Activated T-cell treated with anti-CD3 and anti-CD28 coated beads, Interleukin-2, amount 50 U/mL, for 24 hours (primary cell): ENCODE results near the gene SRPK2.
"Not testable (repeated sequence)": the region's sequence is repeated elsewhere in the genome, so short reads cannot be mapped to it uniquely, and the experiment has no call there.

Experiments
- DNase-seq: peaks from one replicate; pipeline ENCODE4 v3.0.0-alpha.2; 2020
- H3K27ac Mint-ChIP-seq: 2 replicates; pipeline ENCODE4 v1.8.0; 2020; ENCODE audit warnings: mild to moderate bottlenecking, mixed read lengths
- H3K27me3 Mint-ChIP-seq: 2 replicates; pipeline ENCODE4 v1.8.0; 2020; ENCODE audit warnings: mixed read lengths
- H3K36me3 Mint-ChIP-seq: 2 replicates; pipeline ENCODE4 v1.8.0; 2020; ENCODE audit warnings: low read depth, mixed read lengths
- H3K4me1 Mint-ChIP-seq: 2 replicates; pipeline ENCODE4 v1.8.0; 2020; ENCODE audit warnings: low read depth, mixed read lengths
- H3K4me3 Mint-ChIP-seq: 2 replicates; pipeline ENCODE4 v1.8.0; 2020; ENCODE audit warnings: mild to moderate bottlenecking, moderate library complexity, mixed read lengths
- H3K9me3 Mint-ChIP-seq: 2 replicates; pipeline ENCODE4 v1.8.0; 2020; ENCODE audit warnings: mixed read lengths

Gene SRPK2

GRCh38 chr7:105284014-105284413 is 104.7 kb downstream of the SRPK2 start:
- Mint-ChIP-seq H3K36me3 (peaks cover 2% of the 10 kb centered on the region), H3K4me3 (no peak overlapping the region), H3K27me3 (no peaks in the 10 kb centered on the region), H3K27ac (no peak overlapping the region), H3K4me1 (peaks cover 40% of the 10 kb centered on the region), H3K9me3 (no peaks in the 10 kb centered on the region)
- no peak for DNase-seq

- DNase-seq: no peak
- H3K27ac Mint-ChIP-seq: no peak overlapping the region
- H3K4me1 Mint-ChIP-seq: peaks cover 43% of the 10 kb centered on the region
- peaks cover 7% of the 10 kb centered on the region for H3K36me3 Mint-ChIP-seq
- no peaks in the 10 kb centered on the region for H3K27me3 Mint-ChIP-seq
- H3K4me3 Mint-ChIP-seq: no peak overlapping the region
- no peaks in the 10 kb centered on the region for H3K9me3 Mint-ChIP-seq
Observed at GRCh38 chr7:105281966-105282365, 106.8 kb downstream of the SRPK2 start.

DNA sequence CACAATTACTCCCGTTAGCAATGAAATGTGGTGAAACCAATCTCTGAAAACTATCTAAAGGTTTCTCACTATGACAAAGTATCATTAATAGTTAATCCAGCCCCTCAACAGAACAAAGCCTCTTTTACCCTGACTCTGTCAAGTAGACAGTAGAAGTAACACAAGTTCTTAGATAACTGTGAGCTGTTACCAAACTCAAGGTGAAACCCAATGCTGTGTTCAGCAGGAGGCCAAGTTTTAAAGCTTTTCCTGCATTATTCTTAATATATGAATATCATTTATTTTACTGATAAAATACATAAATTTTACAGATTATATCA is 109.1 kb downstream of the SRPK2 start:
- no peak overlapping the region for H3K27ac Mint-ChIP-seq
- no peak overlapping the region for H3K4me3 Mint-ChIP-seq
- no peak for DNase-seq
- H3K27me3 Mint-ChIP-seq: no peaks in the 10 kb centered on the region
- peaks cover 45% of the 10 kb centered on the region for H3K4me1 Mint-ChIP-seq
- H3K9me3 Mint-ChIP-seq: no peaks in the 10 kb centered on the region
- peaks cover 8% of the 10 kb centered on the region for H3K36me3 Mint-ChIP-seq

DNA sequence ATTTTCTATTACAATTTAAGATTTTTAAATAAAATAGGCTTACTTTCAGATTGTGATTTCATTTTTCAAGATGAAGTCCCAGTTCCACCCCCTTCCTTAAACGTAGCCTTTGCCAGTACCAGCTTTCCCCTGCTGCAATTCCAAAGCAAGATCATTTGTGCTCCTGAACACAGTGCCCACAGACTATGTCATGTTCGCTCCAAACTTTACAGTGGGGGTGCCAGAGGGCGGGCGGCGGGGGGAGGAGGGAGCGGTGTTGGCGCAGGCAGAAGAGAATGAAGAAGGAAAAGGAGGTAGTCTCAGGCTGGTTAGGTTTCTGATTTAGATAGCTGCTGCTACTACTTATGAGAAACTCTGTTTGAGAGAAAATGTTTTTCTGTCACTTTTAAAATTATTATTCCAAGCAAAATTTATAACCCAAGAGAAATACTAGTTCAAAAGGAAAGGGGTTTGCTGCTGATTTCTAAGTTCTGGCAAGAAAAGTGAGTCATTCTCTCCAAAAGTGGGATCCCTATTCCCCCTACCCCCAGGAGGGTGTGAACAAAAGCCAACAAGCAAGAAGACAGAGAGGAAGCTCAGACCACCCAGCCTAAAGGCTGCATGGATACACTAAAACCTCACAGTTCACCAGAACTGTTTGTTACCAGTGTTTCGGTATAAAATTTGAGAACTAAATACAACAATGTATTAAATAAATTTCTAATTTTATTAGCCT is 109.6 kb downstream of the SRPK2 start:
- H3K27me3 Mint-ChIP-seq: no peaks in the 10 kb centered on the region
- H3K4me3 Mint-ChIP-seq: no peak overlapping the region
- DNase-seq: no peak
- H3K36me3 Mint-ChIP-seq: peaks cover 10% of the 10 kb centered on the region
- H3K9me3 Mint-ChIP-seq: no peaks in the 10 kb centered on the region
- peak overlapping the region; percentile 11 for H3K27ac Mint-ChIP-seq
- H3K4me1 Mint-ChIP-seq: peaks cover 42% of the 10 kb centered on the region

GRCh38 chr7:105278565-105278964 is 110.2 kb downstream of the SRPK2 start:
- DNase-seq: no peak
- Mint-ChIP-seq H3K27ac (no peak overlapping the region), H3K9me3 (no peaks in the 10 kb centered on the region), H3K27me3 (no peaks in the 10 kb centered on the region), H3K4me1 (peaks cover 40% of the 10 kb centered on the region), H3K4me3 (no peak overlapping the region), H3K36me3 (peaks cover 10% of the 10 kb centered on the region)

DNA sequence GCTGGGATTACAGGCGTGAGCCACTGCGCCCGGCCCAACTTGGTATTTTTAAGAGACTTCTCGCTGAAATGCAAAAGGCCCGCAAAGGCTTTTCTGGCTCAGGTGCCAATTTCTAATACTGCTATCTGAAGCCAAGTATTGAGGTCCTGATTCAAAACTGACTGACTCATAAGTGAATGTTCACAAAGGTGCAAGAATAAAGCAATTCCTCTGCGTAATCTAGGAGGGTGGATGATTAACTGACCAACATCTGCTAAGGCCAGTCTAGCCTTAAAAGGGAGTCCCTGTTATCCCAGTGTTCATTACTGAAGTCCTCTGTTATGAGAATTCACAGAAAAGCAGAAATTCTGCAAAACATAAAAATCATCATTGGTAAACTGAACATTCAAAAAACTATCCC is 111.4 kb downstream of the SRPK2 start:
- Mint-ChIP-seq H3K27ac (no peak overlapping the region), H3K9me3 (no peaks in the 10 kb centered on the region), H3K4me1 (peaks cover 42% of the 10 kb centered on the region), H3K36me3 (peaks cover 10% of the 10 kb centered on the region), H3K27me3 (no peaks in the 10 kb centered on the region), H3K4me3 (no peak overlapping the region)
- DNase-seq: no peak

GRCh38 chr7:105270117-105270516 is 118.6 kb downstream of the SRPK2 start:
- peaks cover 63% of the 10 kb centered on the region for H3K4me1 Mint-ChIP-seq
- H3K27ac Mint-ChIP-seq: peak overlapping the region; percentile 89
- H3K27me3 Mint-ChIP-seq: no peaks in the 10 kb centered on the region
- H3K9me3 Mint-ChIP-seq: no peaks in the 10 kb centered on the region
- no peak overlapping the region for H3K4me3 Mint-ChIP-seq
- H3K36me3 Mint-ChIP-seq: peaks cover 2% of the 10 kb centered on the region
- DNase-seq: no peak

- Mint-ChIP-seq H3K4me1 (peaks cover 65% of the 10 kb centered on the region), H3K27me3 (no peaks in the 10 kb centered on the region), H3K27ac (peak overlapping the region; percentile 89), H3K36me3 (no peaks in the 10 kb centered on the region), H3K4me3 (peak overlapping the region; percentile 73), H3K9me3 (no peaks in the 10 kb centered on the region)
- no peak for DNase-seq
Observed at GRCh38 chr7:105269397-105269796, 119.3 kb downstream of the SRPK2 start.

- H3K4me1 Mint-ChIP-seq: peaks cover 70% of the 10 kb centered on the region
- no peaks in the 10 kb centered on the region for H3K36me3 Mint-ChIP-seq
- H3K27ac Mint-ChIP-seq: peak overlapping the region; percentile 89
- DNase-seq: no peak
- H3K9me3 Mint-ChIP-seq: no peaks in the 10 kb centered on the region
- H3K27me3 Mint-ChIP-seq: no peaks in the 10 kb centered on the region
- peak overlapping the region; percentile 73 for H3K4me3 Mint-ChIP-seq
Observed at GRCh38 chr7:105268511-105269392, 120.0 kb downstream of the SRPK2 start.

GRCh38 chr7:105268056-105268455 is 120.7 kb downstream of the SRPK2 start:
- DNase-seq: no peak
- H3K4me3 Mint-ChIP-seq: peak overlapping the region; percentile 73
- no peaks in the 10 kb centered on the region for H3K27me3 Mint-ChIP-seq
- no peaks in the 10 kb centered on the region for H3K36me3 Mint-ChIP-seq
- H3K27ac Mint-ChIP-seq: peak overlapping the region; percentile 89
- no peaks in the 10 kb centered on the region for H3K9me3 Mint-ChIP-seq
- peaks cover 76% of the 10 kb centered on the region for H3K4me1 Mint-ChIP-seq

- Mint-ChIP-seq H3K36me3 (no peaks in the 10 kb centered on the region), H3K27me3 (no peaks in the 10 kb centered on the region), H3K4me1 (peaks cover 75% of the 10 kb centered on the region), H3K27ac (peak overlapping the region; percentile 57), H3K4me3 (peak overlapping the region; percentile 49), H3K9me3 (no peaks in the 10 kb centered on the region)
- DNase-seq: no peak
Observed at GRCh38 chr7:105267244-105267643, 121.5 kb downstream of the SRPK2 start.

DNA sequence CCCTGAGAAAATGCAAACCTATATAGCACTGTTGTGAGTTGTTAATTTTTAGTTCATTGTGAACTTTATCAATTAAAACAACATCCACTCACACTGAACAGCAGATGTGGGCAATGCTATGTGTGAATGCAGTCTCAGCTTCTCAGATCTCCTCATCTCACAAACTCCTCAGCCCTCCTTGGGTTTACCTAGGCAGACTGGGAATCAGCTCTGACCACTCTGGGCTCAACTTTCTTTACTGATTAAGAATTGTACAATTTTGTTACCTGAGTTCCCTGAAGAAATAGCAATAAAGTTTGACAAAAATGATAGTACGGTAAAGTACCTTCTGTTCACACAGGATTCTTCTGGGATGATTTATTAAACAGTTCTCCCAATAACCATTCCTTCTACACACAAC is 124.0 kb downstream of the SRPK2 start:
- H3K27ac Mint-ChIP-seq: no peak overlapping the region
- H3K4me1 Mint-ChIP-seq: peaks cover 60% of the 10 kb centered on the region

GRCh38 chr7:105261689-105262088 is 127.0 kb downstream of the SRPK2 start:
- Mint-ChIP-seq H3K27ac (no peak overlapping the region), H3K27me3 (no peaks in the 10 kb centered on the region), H3K4me1 (peaks cover 59% of the 10 kb centered on the region), H3K4me3 (no peak overlapping the region), H3K9me3 (peaks cover 5% of the 10 kb centered on the region), H3K36me3 (peaks cover 16% of the 10 kb centered on the region)
- DNase-seq: no peak

More for the DNA sequence above, 124.0 kb downstream of the SRPK2 start:
- no peak for DNase-seq
- H3K36me3 Mint-ChIP-seq: peaks cover 12% of the 10 kb centered on the region
- H3K9me3 Mint-ChIP-seq: peaks cover 5% of the 10 kb centered on the region
- H3K4me3 Mint-ChIP-seq: no peak overlapping the region
- no peaks in the 10 kb centered on the region for H3K27me3 Mint-ChIP-seq

DNA sequence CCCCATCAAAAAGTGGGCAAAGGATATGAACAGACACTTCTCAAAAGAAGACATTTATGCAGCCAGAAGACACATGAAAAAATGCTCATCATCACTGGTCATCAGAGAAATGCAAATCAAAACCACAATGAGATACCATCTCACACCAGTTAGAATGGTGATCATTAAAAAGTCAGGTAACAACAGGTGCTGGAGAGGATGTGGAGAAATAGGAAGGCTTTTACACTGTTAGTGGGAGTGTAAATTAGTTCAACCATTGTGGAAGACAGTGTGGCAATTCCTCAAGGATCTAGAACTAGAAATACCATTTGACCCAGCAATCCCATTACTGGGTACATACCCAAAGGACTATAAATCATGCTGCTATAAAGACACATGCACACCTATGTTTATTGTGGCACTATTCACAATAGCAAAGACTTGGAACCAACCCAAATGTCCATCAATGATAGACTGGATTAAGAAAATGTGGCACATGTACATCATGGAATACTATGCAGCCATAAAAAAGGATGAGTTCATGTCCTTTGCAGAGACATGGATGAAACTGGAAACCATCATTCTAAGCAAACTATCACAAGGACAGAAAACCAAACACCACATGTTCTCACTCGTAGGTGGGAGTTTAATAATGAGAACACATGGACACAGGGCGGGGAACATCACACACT is 128.4 kb downstream of the SRPK2 start:
- DNase-seq, H3K27me3 Mint-ChIP-seq, H3K27ac Mint-ChIP-seq, H3K4me3 Mint-ChIP-seq, H3K9me3 Mint-ChIP-seq: not testable (repeated sequence)
- Mint-ChIP-seq H3K4me1 (peaks cover 58% of the 10 kb centered on the region), H3K36me3 (peaks cover 16% of the 10 kb centered on the region)

DNA sequence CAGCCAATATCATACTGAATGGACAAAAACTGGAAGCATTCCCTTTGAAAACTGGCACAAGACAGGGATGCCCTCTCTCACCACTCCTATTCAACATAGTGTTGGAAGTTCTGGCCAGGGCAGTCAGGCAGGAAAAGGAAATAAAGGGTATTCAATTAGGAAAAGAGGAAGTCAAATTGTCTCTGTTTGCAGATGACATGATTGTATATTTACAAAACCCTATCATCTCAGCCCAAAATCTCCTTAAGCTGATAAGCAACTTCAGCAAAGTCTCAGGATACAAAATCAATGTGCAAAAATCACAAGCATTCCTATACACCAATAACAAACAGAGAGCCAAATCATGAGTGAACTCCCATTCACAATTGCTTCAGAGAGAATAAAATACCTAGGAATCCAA is 129.8 kb downstream of the SRPK2 start:
- Mint-ChIP-seq H3K4me1 (peaks cover 51% of the 10 kb centered on the region), H3K36me3 (peaks cover 18% of the 10 kb centered on the region)
- H3K27ac Mint-ChIP-seq: not testable (repeated sequence)

More for the DNA sequence above, 129.8 kb downstream of the SRPK2 start:
- H3K4me3 Mint-ChIP-seq, H3K27me3 Mint-ChIP-seq, DNase-seq, H3K9me3 Mint-ChIP-seq: not testable (repeated sequence)
